ENCODE data around the gene KCNQ4.

KCNQ4 gene

DNA sequence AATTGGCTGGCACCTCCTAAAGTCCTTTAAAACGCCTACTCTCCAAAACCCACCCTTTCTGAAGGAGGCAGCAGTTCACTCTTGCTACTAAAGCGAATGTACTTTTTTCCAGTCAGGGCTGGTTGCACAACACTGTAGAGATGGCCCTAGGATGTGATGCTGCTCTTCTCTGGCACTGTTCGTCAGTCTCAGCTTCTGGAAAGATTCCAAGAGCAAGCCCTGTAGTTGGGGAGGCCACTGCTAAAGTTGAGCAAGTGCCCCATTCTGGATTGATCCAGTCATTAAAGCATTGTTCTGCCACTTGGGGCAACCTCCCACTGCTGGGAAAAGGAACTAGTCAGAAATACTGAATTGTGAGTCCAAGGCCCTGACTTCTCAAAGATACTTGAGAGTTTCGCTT lies 28.5 kb upstream of the KCNQ4 start:
- DNase-seq (ENCODE audit: low read depth): no peak

DNA sequence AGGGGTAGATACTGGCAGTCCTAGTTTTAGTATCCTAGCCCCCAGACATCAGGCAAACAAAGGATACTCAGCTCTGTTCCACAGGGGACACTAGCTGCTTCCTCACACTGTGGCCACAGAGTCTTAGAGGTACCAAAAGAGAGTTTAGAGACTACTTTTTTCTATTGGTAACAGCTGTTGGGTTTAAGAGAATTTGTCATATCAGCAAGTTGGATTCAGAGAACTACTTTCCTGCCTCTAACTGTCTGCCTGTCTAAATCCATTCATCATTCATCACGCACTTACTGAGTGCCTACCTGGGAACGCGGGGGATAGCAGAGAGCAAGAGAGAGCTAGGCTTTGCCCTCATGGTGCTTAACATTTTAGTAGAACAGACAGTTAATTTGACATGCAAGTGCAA lies 27.1 kb upstream of the KCNQ4 start:
- DNase-seq (ENCODE audit: low read depth): no peak

DNA sequence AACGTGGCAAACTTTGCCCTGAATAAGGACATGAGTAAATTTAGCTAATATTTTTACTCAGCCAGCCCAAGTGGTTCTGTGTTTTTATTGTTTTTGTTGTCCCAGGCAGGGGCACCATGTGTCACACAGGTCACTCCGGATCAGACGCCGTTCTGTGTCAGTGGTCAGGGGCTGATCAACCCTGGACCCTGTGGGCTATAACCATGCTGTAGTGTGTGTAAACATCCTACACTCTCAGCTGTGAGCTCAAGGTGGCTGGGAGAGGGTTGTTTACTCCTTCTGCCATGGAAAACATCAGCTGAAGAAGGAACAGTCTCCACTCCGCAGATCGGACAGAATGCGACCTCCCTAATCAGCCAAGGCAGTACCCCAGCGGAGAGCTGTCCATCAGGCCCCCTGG lies 26.5 kb upstream of the KCNQ4 start:
- no peak for DNase-seq (ENCODE audit: low read depth)

DNA sequence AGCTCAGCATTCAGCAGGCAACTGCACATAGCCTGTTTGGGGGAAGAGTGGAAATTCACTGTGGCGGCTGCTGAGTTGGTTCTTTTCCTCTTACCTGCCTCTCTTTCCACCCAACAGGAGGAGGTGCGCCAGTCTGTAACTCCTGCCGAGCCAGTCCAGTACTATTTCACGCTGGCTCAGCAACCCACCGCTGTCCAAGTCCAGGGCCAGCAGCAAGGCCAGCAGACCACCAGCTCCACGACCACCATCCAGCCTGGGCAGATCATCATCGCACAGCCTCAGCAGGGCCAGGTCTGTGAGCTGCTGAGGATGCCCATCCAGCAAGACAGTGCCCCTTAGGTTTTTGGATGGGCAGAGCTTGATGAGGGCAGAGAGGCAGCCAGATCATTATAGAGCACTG lies 25.6 kb upstream of the KCNQ4 start:
- no peak for DNase-seq (ENCODE audit: low read depth)

DNA sequence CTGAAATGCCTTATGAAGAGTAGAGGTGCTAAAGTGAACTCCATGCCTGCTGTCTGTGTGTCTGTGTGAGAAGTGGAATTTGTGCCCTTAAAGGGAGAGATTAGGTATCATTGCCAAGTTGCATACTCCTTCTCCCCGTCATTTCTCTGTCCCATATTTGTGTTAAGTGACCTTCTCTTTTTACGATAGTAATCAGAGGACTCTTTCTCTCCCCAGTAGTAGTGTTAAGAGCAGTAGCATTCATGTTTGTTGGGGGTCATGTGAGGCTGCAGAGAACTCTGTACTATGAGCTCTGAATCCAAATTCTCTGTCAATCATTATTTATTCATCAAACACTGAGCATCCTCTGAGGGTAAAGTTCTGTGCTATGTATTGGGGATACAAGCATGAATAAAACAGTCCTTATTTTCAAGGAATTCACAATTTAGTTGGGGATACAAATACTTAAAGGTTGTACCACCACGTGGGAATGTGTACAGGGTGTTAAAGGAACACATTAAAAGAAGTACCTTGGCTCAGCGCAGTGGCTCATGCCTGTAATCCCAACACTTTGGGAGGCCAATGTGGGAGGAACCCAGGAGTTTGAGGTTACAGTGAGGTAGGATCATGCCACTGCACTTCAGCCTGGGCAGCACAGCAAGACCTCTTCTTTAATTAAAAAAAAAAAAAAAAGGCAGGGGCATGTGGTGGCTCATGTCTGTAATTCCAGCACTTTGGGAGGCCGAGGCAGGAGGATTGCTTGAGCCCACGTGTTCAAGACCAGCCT lies 24.8 kb upstream of the KCNQ4 start:
- DNase-seq (ENCODE audit: low read depth): no peak

DNA sequence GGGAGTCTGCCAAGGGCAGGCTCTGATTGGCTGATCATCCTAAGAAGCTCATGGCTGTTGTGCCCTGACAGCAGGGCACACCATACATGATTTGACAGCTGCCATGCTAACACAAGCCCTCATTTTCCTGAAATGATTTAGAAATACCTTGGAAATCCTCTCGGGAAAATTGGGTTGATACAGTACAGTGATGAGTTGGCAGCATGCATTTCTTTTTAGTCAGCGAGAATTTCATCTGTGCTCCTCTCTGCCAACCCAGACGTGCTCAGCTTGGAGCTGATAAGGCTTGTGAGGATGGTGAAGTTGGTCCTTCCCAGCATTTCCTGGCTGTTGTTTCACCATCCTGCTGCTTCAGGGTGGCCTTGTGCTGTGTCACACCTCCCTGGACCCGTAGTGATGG lies 22.6 kb upstream of the KCNQ4 start:
- DNase-seq (ENCODE audit: low read depth): no peak

DNA sequence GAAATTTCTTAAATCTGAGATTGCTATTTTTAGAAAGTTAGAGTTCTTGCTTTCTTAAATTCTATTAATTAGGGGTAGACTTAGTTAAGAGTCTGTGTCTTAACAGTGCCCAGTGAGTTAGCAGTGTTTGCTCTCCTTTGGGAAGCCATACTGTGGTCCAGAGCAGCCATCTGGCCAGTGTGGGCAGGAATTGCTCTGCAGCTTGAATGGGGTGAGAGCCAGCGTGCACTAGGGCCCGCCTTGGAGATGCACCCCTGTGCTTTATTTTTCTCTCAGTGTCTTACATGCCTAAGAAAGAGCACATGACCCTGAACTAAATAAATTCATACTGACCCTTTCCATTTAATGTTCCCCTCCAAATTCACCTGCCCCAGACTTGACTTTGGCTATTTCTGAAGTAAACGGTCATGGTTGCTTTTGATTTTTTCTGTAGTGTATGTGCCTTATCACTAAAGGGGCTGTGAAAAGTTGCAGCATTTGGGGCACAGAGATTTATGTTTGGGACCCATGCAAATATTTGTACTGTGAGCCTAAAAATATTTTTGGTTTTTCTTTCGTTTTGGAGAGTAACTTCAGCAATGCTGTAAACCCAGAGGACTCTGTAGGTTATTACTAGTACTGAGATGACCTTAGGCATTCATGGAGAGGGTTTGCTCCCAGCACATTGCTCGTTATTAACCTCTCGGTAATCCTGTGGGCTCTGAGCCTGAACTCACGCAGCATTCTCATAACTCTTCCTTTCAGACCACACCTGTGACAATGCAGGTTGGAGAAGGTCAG lies 21.3 kb upstream of the KCNQ4 start:
- no peak for DNase-seq (ENCODE audit: low read depth)

DNA sequence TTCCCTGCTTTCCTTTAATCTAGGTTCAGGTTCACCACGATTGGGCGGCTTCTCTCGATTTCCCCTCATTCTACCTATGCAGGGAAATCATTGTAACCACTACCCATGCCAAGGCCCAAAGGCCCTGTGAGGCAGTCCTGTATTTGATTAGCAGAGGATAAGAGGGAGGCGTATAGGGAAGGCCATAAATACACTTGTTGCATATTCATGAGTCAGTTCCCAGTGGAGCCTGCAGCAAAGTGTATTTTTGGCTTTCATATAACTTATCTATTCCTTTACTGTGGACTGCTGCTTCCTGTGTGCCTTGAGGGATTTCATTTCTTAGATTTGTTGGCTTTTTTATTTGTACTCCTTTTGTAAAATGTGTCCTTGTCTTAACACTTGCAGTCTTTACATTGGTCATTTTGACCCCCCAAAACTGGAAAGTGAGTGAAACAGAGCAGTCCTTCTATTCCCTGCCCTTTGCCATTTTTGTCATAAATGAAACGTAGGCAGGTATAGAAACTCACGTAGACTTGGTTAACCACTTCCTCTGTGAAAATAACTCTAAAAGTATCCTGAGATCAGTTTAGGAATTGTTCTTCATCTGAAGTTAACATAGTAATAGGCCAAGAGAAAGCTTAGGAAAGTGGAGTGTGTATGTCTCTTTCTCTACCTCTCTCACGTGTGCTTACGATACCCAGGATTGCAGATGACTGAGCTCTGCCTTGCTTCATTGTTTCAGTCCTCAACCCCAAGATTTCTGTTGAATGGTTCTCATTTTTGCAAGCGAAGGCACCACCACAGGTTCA lies 19.6 kb upstream of the KCNQ4 start:
- DNase-seq (ENCODE audit: low read depth): no peak

DNA sequence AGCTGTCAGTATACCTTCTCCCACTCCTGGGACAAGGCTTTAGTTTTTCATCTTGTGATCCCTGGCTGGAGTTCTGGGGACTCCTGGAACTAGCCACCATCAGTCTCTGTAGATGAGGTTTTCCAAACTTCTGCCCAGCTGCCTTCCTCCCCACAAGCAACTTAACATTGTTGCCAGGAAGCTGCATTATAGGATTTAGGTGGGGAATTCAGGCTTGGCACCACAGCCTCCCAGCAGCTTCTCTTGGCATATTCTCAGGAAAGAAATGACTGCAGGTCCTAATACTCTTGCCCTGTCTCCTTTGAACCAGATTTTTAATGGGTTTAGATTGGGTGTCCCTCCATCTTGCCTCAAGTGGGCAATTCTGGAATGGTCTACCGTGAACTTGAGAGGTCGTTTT lies 18.6 kb upstream of the KCNQ4 start:
- no peak for DNase-seq (ENCODE audit: low read depth)

DNA sequence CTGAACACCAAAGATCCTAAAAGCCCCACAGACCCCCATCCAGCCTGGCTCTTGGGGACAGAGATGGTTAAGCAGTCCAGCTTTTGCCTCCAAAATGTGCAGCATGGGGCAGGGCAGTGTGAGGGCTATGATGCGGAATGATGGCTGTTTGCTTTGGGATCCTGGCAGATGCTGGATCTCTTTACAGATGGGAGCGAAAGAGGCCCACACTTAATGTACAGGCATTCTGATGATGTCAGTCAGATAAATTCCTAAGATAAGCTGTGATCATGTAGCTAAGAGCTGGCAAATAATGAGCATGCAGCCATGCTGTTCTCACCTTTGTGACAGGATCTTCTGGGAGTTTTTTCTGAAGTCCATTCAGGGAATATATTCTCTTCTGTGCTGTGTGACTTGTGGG lies 17.6 kb upstream of the KCNQ4 start:
- no peak for DNase-seq (ENCODE audit: low read depth)

DNA sequence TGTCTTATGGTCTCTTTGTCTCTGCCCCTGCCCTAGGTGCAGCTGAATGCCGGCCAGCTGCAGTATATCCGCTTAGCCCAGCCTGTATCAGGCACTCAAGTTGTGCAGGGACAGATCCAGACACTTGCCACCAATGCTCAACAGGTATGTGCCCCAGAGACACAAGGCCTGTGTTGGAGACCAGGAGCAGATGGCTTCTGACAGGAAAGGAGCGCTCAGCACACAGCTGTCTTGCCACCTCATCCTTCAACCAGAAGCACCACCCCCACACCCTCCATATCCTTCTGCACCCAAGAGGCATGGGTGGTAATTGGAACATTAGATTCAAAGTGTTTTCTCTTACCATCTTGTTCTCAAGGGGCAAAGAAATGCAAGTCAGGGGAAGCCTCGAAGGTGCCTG lies 17.0 kb upstream of the KCNQ4 start:
- DNase-seq (ENCODE audit: low read depth): no peak

DNA sequence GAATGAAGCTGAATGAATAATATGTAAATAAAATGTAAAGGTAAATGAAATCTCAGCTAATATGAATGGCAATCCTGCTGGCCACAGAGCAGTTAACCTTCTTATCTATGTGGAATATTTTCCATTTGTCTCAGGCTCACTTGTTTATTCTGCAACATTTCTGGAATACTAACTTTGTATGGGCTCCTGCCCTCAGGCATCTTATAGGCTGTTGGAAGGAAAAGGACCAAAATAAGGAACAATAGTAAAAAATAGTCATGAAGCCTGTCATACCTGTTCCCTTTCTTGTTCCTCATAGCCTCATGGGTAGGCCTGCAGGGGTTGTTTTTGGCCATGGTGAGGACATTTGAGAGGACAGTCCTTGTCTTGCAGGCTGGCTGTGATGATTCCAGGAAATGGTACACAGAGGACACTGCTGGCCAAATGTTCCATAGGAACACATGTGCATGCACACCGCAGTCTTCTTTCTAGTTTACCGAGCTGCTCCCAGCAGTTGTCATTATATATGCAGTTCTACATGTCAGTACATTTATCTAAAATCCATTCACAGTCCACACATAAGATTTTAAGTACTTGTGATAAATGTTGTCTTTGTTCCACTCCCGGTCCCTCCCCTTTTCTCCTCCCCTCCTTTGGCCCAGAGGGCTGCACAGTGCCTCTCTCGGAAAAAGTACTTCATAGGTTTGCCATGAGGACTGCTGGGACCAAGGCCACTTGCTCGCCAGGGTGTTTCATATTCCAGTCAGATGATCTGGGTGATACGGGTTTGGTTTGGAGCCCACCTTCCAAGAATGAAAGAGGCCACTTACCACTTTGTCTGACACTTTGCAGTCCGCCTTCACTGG lies 15.2 kb upstream of the KCNQ4 start:
- no peak for DNase-seq (ENCODE audit: low read depth)

DNA sequence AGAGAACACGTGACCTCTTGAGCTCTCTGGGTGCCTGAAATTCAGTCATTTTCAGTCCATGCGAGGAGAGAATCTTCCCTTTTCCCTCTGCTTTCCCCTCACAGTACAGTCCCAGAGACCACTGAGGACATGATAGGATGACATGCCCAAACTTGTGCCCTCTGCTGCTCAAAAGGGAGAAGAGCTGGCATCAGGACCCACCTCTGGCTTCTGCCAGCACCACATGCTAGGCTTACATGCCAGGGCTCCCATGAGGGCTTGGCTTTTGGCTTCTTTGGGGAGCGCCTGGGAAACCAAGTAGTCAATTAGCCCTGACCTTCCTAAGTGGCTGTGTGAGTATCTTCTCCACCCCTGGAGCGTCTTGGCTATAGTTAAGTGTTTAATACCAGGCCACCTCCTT lies 13.8 kb upstream of the KCNQ4 start:
- DNase-seq (ENCODE audit: low read depth): no peak

DNA sequence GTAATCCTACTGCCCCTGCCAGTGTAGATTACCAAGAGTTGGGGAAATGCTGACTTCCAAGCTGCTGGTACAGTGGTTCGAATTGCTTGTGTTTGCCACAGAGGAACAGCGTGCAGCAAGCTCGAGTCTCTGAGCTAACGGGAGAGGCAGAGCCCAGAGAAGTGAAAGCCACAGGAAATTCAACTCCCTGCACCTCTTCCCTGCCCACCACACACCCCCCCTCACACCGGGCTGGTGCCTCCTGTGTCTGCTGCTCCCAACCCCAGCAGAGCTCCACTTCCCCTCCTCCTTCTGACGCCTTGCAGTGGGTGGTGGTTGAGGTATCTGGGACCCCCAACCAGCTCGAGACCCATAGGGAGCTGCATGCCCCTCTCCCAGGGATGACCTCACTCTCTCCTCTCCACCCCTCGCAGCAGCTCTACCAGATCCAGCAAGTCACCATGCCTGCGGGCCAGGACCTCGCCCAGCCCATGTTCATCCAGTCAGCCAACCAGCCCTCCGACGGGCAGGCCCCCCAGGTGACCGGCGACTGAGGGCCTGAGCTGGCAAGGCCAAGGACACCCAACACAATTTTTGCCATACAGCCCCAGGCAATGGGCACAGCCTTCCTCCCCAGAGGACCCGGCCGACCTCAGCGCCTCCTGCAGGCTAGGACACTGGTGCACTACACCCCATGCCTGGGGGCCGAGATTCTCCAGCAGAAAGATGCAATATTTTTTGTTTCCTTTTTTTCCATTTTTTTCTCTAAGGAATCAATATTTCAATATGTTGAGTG lies 13.1 kb upstream of the KCNQ4 start:
- no peak for DNase-seq (ENCODE audit: low read depth)

DNA sequence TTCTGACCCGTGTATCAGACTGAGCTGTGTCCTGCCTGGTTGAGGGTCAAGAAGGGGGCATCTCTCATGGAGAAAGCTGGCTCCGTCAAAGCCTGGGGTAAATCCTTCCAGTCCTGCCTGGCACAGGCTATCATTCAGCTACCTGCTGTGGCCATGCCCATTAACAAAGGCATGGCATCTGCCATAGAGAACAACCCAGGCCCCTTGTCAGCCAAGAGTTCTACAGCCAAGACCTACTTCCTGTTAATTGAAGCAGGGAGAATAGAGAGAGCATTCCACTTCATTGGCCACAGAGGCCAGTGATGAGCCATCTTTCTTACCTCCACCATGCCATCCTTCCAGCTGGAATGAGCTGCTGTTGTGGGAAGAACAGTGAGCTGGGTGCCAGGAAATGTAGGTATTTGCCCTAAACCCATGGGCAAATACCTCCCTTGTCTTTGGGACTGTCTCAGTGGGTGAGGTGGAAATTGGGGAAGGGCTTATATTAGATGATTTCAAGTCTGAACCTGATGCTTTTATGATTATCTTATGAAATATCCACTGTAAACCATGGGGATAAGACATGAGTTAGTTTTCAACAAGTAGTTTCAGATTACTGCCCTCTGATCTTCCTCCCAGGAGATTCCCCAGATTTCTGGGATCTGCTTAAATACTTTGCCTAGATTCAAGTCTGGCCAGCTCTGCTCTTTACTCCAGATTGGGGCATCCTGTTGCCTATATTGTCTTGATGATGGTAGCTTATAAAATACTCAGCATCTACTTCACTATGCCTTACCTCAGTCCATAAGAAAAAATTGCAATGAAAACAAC lies 11.2 kb upstream of the KCNQ4 start:
- DNase-seq (ENCODE audit: low read depth): no peak

DNA sequence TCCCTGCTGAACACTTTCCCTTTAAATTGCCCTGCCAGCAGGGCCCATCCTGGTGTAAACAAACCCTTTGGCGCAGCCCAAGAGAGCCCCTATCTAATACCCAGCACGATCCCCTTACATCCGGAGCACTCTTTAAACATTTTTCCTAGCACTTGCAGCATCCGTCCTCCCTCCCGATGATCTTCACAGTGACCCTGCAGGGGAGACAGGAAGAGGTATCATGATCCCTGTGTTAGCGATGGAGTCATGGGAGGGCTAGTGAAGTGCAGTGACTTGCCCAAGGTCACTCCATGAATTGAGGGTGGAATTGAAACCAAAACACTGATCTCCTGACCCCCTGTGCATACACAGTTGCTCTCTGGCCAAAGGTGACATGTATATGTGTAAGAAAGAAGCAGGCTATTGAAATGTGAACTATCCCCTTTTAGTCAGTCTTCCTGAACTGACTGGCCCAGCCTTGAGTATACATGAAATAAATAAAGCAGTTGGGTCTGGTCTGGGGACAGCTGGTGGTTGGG lies 9.8 kb upstream of the KCNQ4 start:
- no peak for DNase-seq (ENCODE audit: low read depth)

DNA sequence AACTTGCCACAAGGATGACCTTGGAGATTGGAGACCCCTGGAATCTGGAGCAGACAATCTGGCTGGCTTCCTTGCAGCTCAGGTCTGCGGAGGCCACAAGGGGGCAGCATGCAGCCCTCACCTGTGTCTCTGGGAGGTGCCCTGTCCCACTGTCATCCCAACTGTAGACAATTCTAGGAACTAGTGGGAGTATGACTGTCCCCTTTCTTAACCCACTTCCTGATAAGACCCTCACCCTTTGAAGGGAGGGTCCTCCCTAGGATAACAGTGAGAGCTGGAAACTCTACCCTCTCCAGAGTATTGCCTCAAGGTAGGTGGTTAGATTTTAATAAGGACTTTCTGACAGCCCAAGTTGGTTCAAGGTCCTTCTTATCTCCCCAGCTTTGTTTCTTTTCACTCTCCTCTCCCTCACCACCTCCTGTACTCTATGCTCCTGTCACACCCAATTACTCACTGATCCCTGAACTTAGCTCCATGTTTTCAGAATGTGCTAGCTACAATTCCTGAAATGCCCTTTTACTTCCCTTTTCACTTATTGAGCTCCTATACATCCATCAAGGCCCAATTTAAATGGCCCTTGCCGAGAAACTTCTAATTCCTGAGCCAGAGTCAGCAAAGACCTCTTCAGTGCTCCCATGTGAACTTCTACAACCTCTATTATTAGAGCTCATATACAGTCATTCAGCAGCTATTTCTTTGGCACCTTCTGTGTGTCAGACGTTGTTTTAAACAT lies 9.2 kb upstream of the KCNQ4 start:
- peak; percentile 38 for DNase-seq (ENCODE audit: low read depth)

DNA sequence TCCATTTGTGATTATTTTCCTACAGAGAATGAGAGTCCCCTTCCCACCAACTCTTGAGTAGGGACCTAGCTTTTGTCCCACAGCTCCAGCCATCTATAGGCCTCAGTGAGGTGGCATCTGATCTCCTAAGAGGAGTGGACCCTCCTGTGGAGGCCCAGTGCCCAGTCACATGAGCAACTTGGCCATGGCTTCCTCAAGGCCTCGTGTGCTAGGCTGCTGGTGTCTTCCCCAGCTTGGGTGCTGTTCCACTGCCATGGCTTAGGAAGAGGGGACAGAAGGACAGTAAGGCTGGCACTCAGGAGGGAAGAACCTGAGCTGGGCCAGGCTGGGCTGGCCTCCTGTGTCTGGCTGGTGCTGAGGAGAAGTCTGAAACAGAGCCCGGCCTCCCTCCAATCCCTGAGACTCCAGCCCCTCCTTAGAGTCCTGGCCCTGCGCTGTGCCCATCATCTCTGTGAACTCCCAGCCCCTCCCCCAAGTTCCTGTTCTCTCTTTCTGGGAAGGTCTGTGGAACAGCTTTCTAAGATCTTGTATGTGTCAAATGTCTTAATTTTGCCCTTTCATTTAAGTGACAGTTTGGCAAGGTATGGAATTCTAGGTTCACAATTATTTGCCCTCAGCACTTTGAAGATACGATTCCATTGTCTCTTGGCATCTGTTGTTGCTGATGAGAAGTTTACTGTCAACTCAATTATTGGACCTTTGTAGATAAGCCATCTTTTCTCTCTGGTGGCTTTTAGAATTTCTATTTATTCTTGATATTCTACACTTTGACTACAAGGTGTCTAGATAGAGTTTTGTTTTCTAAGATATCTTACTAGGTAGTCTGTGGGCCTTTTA lies 7.1 kb upstream of the KCNQ4 start:
- no peak for DNase-seq (ENCODE audit: low read depth)
